ENCODE results near the gene OR5AU1. TPM values are rescaled to one million over a fixed set of nuclear protein-coding genes. Genes with fewer than 3 reads are reported as not detected.

The OR5AU1 gene
- not detected in 2 replicates for total RNA-seq (2014; rRNA removed; shearing (Covaris generic))

- no peak for DNase-seq (ENCODE audit: low spot score)
These were observed at the start of gene OR5AU1 for GRCh38 chr14:21155963-21156362. TSS of gene OR5AU1 (minus strand) at chr14:21156063. CDS start at chr14:21155872, 191 bp downstream.

- no peak for DNase-seq (ENCODE audit: low spot score)
These were observed 49.3 kb upstream of the OR5AU1 start for GRCh38 chr14:21205026-21205677.

DNA sequence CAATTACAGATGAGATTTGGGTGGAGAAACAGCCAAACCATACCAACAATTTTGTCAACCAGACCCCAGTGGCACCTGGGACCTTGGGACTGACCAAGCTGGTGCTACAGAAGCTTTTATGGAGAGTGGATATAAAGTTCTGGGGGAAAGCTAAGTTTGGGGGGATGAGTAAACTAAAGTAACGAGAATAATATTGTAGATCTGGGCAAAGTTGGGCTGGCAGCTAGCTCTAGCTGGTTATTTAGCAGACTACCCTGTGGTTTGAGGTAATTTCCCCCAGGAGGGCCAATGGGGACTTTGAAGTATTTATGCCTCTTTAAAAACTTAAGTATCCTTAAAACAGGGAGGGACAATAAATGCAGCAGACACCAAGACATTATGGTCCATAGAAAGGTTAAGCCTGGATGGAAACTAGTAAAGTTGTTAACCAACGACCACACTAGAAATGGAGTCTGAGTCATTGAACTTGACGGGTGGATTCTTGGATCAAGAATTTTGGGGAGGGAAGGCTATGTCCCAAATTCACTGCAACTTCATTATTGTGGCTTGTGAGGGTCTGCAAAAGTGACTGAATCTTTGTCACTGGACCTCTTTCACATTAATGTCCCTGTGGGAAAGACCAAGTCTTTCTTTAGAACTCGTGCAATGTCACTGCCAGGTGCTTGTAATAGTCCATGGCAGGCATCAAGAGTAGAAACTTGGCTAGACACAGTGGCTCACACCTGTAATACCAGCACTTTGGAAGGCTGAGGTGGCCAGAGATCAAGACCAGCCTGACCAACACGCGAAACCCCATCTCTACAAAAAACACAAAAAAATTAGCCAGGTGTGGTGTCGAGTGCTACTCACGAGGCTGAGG is 48.5 kb upstream of the OR5AU1 start:
- no peak for DNase-seq (ENCODE audit: low spot score)

DNA sequence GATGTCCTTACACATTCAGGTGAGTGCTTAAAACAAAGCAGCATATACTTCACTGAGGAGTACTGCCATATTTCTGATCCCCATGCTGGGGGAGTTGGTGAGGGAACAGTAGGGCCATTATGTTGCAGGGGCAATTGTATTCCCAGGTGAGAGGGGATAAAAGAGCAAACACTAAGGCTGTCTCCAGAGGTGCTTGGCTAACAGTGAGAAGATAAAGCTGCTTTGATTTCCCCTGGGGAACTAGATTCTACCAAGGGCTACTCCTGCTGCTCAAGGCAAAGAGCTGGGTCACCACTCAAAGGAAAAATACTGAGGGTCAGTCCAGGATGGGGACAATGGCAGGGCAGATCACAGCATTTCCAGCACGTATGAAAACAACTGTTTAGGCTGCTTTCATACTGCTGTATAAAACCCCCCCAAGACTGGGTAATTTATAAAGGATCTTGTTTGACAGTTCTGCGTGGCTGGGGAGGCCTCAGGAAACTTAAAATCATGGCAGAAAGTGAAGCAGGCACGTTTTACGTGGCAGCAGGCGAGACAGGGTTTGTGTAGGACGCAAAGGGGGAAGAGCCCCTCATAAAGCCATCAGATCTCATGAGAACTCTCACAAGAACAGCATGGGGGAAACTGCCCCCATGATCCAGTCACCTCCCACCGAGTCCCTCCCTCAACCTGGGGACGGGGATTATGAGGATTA is 47.8 kb upstream of the OR5AU1 start:
- DNase-seq (ENCODE audit: low spot score): no peak

GRCh38 chr14:21202463-21203358 is 46.8 kb upstream of the OR5AU1 start:
- DNase-seq (ENCODE audit: low spot score): no peak

GRCh38 chr14:21201732-21202462 is 46.0 kb upstream of the OR5AU1 start:
- DNase-seq (ENCODE audit: low spot score): no peak

DNA sequence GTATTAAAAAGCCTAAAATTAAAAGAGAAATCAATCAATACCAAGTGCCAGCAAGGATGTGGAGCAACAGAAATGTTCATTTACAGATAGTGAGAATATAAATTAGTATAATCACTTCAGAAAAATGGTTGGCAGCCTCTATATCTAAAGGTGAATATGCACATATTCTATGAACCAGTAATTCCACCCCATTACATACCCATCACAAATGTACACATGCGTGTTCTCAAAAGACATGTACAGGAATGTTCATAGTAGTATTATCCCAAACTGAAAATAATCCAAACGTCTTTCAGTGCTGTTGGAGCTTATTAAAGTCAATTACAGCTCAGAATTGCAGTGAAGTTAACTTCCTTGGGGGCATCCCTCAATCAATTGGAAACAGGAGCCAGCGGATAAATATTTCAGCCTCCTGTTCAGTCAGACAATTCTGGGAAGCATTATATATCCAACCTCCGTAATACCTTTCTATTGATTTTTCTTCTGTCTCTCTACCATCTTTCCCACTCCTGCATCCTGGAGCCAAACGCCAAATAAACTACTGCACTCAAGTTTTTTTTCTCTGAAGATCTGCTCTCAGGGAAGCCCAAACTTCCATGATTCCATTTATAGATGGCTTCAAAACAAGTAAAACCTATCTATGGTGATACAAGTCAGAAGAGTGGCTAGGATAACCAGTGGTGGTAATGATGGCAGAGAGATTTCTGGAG is 45.0 kb upstream of the OR5AU1 start:
- DNase-seq (ENCODE audit: low spot score): no peak

DNA sequence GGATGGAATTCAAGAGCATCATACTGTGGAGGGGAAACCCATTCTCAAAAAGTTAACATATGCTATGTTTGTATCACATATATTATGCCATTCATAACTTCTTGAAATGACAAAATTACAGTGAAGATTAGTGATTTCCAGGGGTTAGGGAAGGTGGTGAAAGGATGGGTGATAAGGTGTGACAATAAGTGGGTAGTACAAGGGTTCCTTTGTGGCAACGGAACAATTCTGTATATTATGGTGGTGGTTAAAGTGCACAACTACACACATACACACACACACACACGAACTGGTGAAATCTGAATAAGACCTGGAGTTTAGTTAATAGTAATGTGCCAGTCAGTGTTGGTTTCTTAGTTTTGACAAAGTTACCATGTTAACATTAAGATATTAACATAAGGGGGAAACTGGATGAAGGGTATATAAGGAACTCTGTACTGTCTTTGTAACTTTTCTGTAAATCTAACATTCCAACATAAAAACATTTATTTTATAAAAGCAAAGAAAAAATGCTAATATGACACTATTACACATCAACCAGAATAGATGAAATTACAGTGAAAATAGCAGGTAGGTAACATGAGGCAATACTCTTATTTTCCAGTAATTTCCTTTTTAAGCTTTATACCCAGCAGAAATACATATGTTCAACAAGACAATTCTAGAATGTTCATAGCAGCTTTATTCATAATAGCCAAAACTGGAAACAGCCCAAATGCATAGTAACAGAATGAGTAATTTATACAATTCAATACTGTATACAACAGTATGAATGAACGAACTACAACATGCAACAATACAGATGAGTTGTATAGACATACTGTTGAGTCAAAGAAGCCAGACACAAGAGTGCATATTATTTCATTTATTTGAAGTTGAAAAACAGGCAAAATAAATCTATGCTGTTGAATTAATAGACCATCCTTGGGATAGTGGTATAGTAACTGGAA is 44.0 kb upstream of the OR5AU1 start:
- no peak for DNase-seq (ENCODE audit: low spot score)

GRCh38 chr14:21197418-21198205 is 41.7 kb upstream of the OR5AU1 start:
- no peak for DNase-seq (ENCODE audit: low spot score)

DNA sequence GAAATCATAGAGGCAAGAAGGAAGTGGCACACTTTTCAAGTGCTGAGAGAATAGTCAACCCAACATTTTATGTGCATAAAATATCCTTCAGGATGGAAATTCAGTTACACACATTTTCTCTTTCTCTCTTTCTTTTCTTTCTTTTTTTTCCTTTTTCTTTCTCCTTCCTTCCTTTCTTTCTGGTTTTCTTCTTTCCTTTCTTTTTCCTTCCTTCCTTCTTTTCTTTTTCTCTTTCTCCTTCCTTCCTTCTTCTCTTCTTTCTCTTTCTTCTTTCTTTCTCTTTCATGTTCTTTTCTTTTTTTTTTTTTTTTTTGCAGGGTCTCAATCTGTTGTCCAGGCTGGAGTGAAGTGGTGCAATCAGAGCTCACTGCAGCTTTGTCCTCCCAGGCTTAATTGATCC is 38.7 kb upstream of the OR5AU1 start:
- DNase-seq (ENCODE audit: low spot score): no peak

- DNase-seq (ENCODE audit: low spot score): no peak
These were observed 37.1 kb upstream of the OR5AU1 start for GRCh38 chr14:21192875-21193535.

GRCh38 chr14:21192447-21192822 is 36.6 kb upstream of the OR5AU1 start:
- no peak for DNase-seq (ENCODE audit: low spot score)

DNA sequence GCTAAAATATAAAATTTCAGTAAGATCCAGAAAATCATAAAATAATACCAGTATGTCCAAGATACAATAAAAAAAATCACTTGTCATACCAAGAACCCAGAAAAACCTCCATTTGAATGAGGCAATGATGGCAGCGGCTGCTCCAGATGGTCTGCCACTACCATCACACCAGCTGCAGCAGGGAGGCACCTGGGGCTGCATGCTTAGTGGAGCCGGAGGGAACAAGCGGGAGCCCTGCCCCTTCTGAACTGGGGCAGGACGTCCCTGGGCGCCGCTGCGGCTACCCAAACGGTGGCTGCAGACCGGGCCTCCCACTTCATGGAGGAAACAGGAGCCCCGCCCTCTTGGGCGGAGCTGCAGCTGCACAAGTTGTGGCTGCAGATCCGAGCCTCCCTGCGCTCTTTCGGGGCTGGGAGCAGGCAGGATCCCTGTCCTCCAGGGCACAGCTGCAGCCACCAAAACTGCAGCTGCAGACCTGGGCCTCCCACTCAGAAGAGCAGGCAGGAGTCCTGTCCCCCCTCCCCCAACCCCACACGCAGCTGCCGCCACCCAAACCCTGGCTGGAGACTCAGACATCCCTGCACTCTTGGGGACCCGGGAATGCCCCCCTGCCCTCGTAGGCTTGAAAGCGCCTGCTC is 36.1 kb upstream of the OR5AU1 start:
- DNase-seq (ENCODE audit: low spot score): peak; percentile 62

DNA sequence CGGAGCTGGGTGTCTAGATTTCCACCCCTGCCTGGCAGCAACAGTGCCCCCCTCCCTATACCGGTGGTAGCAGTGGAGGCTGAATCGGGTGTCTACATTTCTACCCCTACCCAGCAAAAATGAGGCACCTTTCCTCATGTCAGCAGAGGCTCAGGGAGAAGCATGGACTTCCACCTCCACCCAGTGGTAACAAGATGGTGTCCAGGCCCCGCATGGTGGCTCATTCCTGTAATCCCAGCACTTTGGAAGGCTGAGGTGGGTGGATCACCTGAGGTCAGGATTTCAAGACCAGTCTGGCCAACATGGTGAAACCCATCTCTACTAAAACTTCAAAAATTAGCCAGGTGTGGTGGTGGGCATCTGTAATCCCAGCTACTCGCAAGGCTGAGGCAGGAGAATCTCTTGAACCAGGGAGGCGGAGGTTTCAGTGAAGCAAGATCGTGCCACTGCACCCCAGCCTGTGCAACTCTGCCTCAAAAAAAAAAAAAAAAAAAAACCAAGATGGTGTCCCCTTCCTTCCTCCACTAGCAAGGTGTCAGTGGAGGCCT is 35.5 kb upstream of the OR5AU1 start:
- no peak for DNase-seq (ENCODE audit: low spot score)

- no peak for DNase-seq (ENCODE audit: low spot score)
These were observed 29.6 kb upstream of the OR5AU1 start for GRCh38 chr14:21185491-21185890.

GRCh38 chr14:21184254-21184653 is 28.4 kb upstream of the OR5AU1 start:
- no peak for DNase-seq (ENCODE audit: low spot score)

DNA sequence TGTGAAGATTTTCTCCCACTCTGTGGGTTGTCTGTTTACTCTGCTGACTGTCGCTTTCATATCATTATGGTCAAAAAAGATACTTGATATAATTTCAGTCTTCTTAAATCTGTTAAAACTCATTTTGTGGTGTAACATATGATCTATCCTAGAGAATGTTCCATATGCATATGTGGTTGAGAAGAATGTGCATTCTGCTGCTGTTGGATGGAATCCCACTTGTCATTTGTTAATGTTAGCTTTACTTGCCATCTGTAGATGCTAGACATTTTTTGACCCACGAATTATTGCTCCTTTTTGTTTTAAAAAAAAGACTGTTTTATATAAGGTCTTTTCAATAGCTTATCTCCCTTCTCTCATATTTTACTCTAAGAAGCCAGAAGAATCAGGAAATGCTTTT is 26.3 kb upstream of the OR5AU1 start:
- no peak for DNase-seq (ENCODE audit: low spot score)
